Right atrium auricular region (tissue), 2 donors: ENCODE results near the gene TNFSF10. TPM values are rescaled to one million over a fixed set of nuclear protein-coding genes. Genes with fewer than 3 reads are reported as not detected.
"Not testable (repeated sequence)": the region's sequence is repeated elsewhere in the genome, so short reads cannot be mapped to it uniquely, and the experiment has no call there.

Experiments
- DNase-seq: peaks from one replicate; pipeline ENCODE4 v3.0.0-alpha.2; 2019; ENCODE audit warnings: low spot score
- H3K27ac ChIP-seq, 2 donors: fragments of 200-600 bp; sonication (generic); 1 replicate in 1 of 2; 2 replicates in 1 of 2; pipeline ENCODE4 v1.5.1; 2016 to 2019
- H3K27me3 ChIP-seq, 2 donors: fragments of 200-600 bp; sonication (generic); one replicate each; pipeline versions ENCODE4 v1.5.1 to v1.6.0; 2017 to 2019
- H3K36me3 ChIP-seq: fragments of 200-600 bp; sonication (generic); one replicate; pipeline ENCODE4 v1.5.1; 2016
- H3K4me1 ChIP-seq, 2 donors: fragments of 200-600 bp; sonication (generic); one replicate each; pipeline versions ENCODE4 v1.5.1 to v1.6.0; 2017 to 2019
- H3K4me3 ChIP-seq, 2 donors: fragments of 200-600 bp; sonication (generic); 1 replicate in 1 of 2; 2 replicates in 1 of 2; pipeline ENCODE4 v1.5.1; 2017 to 2019; ENCODE audit warnings: mild to moderate bottlenecking in 1 of 2, moderate library complexity in 1 of 2
- H3K9me3 ChIP-seq, 2 donors: fragments of 200-600 bp; sonication (generic); one replicate each; pipeline ENCODE4 v1.5.1; 2019
- CTCF ChIP-seq, 2 donors: fragments of 200-600 bp; sonication (generic); IDR thresholded peaks; one replicate each; pipeline ENCODE4 v1.5.1; 2019; ENCODE audit warnings: antibody characterized with exemption in 2 of 2
- total RNA-seq, 2 donors: library from RNA; depleted of rRNA; stranded (reverse); fragments of >200 nt; gene quantifications; one replicate each; pipeline ENCODE4 v1.1.0, GENCODE V29; 2016

TNFSF10 gene
- total RNA-seq, 2 donors from 2014 or later = 12.6 to 15.6 TPM

- Histone ChIP-seq H3K27ac (no peak overlapping the region), H3K4me1 (peaks cover 0 to 7% of the 10 kb centered on the region in 2 donors), H3K27me3 (no peaks in the 10 kb centered on the region), H3K9me3 (no peaks in the 10 kb centered on the region), H3K36me3 (no peaks in the 10 kb centered on the region), H3K4me3 (no peak overlapping the region)
- DNase-seq = no peak
- TF ChIP-seq CTCF (IDR thresholded peaks at IDR 0.05) = no peak
Observed at GRCh38 chr3:172527306-172527705, 4.1 kb upstream of the TNFSF10 start.

GRCh38 chr3:172525116-172525613 lies 1.9 kb upstream of the TNFSF10 start:
- H3K4me1 ChIP-seq = peaks cover 0 to 7% of the 10 kb centered on the region in 2 donors
- no peak overlapping the region for H3K27ac ChIP-seq
- no peaks in the 10 kb centered on the region for H3K36me3 ChIP-seq

GRCh38 chr3:172524611-172525010 lies 1.4 kb upstream of the TNFSF10 start:
- no peak overlapping the region for H3K4me3 ChIP-seq
- no peak overlapping the region for H3K27ac ChIP-seq
- H3K27me3 ChIP-seq = no peaks in the 10 kb centered on the region
- H3K36me3 ChIP-seq = no peaks in the 10 kb centered on the region
- peaks cover 0 to 7% of the 10 kb centered on the region in 2 donors for H3K4me1 ChIP-seq
- no peaks in the 10 kb centered on the region for H3K9me3 ChIP-seq
- no peak for TF ChIP-seq CTCF (IDR thresholded peaks at IDR 0.05)
- DNase-seq = no peak

More at GRCh38 chr3:172525116-172525613, 1.9 kb upstream of the TNFSF10 start:
- TF ChIP-seq CTCF (IDR thresholded peaks at IDR 0.05) = no peak
- H3K4me3 ChIP-seq = no peak overlapping the region
- no peak for DNase-seq
- H3K27me3 ChIP-seq = no peaks in the 10 kb centered on the region
- H3K9me3 ChIP-seq = no peaks in the 10 kb centered on the region

GRCh38 chr3:172521837-172522726 lies 1.1 kb downstream of the TNFSF10 start:
- peaks cover 0 to 10% of the 10 kb centered on the region in 2 donors for H3K4me1 ChIP-seq
- not testable (repeated sequence) for H3K27me3 ChIP-seq, H3K9me3 ChIP-seq, DNase-seq, H3K36me3 ChIP-seq
- H3K4me3 ChIP-seq = peak overlapping the region; percentile 51 to 54
- H3K27ac ChIP-seq = peak overlapping the region; percentile 73 to 74

GRCh38 chr3:172520301-172520831 lies 2.9 kb downstream of the TNFSF10 start:
- no peaks in the 10 kb centered on the region for H3K9me3 ChIP-seq
- no peaks in the 10 kb centered on the region for H3K27me3 ChIP-seq
- peak overlapping the region in 1 of 2 donors; percentile 8 for H3K4me3 ChIP-seq
- no peaks in the 10 kb centered on the region for H3K36me3 ChIP-seq
- H3K4me1 ChIP-seq = peaks cover 0 to 23% of the 10 kb centered on the region in 2 donors
- peak overlapping the region; percentile 12 to 48 for H3K27ac ChIP-seq
- DNase-seq = no peak
- no peak for TF ChIP-seq CTCF (IDR thresholded peaks at IDR 0.05)

- no peak for DNase-seq
- no peaks in the 10 kb centered on the region for H3K27me3 ChIP-seq
- TF ChIP-seq CTCF (IDR thresholded peaks at IDR 0.05) = no peak
- no peaks in the 10 kb centered on the region for H3K36me3 ChIP-seq
- H3K4me3 ChIP-seq = peak overlapping the region in 1 of 2 donors; percentile 8
- H3K4me1 ChIP-seq = peaks cover 0 to 23% of the 10 kb centered on the region in 2 donors
- peak overlapping the region; percentile 12 to 48 for H3K27ac ChIP-seq
- H3K9me3 ChIP-seq = no peaks in the 10 kb centered on the region
Observed at GRCh38 chr3:172519740-172520139, 3.5 kb downstream of the TNFSF10 start.
